Neuronal stem cell (in vitro differentiated cells): Measurements from ENCODE around the gene SLC6A3.

Experiments
- DNase-seq: peaks from one replicate; pipeline ENCODE4 v3.0.0-alpha.2; 2013; ENCODE audit warnings: low spot score
- H2AFZ ChIP-seq: one replicate; pipeline ENCODE4 v1.6.1; 2013; ENCODE audit warnings: mild to moderate bottlenecking, low read length, inconsistent platforms
- H2AK5ac ChIP-seq: 2 replicates; pipeline ENCODE4 v1.6.1; 2013; ENCODE audit warnings: low read depth, mild to moderate bottlenecking, inconsistent platforms, low read length, moderate library complexity, mixed read lengths
- H2BK120ac ChIP-seq: 2 replicates; pipeline ENCODE4 v1.6.1; 2013; ENCODE audit warnings: low read depth, mild to moderate bottlenecking, inconsistent platforms, low read length, moderate library complexity, mixed read lengths
- H2BK12ac ChIP-seq: one replicate; pipeline ENCODE4 v1.6.1; 2013; ENCODE audit warnings: low read length, inconsistent platforms
- H2BK15ac ChIP-seq: 2 replicates; pipeline ENCODE4 v1.6.1; 2013; ENCODE audit warnings: mild to moderate bottlenecking, low read length, inconsistent platforms, mixed read lengths
- H2BK5ac ChIP-seq: one replicate; pipeline ENCODE4 v1.6.1; 2013; ENCODE audit warnings: inconsistent platforms, mild to moderate bottlenecking, low read length, moderate library complexity
- H3K14ac ChIP-seq: one replicate; pipeline ENCODE4 v1.6.1; 2013; ENCODE audit warnings: low read length, inconsistent platforms
- H3K18ac ChIP-seq: 2 replicates; pipeline ENCODE4 v1.6.1; 2013; ENCODE audit warnings: low read length, inconsistent platforms
- H3K23ac ChIP-seq: 2 replicates; pipeline ENCODE4 v1.6.1; 2013; ENCODE audit warnings: low read depth, mild to moderate bottlenecking, mixed read lengths, low read length, inconsistent platforms; ENCODE audit not compliant: poor library complexity
- H3K27ac ChIP-seq: replicated peaks from 3 replicates; pipeline ENCODE4 v1.5.1; 2013; ENCODE audit warnings: low read length, inconsistent platforms
- H3K27me3 ChIP-seq, 3 experiments: 2 replicates each; pipeline ENCODE4 v1.6.1; 2013; ENCODE audit warnings: low read length in 3 of 3, mild to moderate bottlenecking in 2 of 3, inconsistent platforms in 1 of 3, low read depth in 1 of 3, mixed read lengths in 1 of 3, moderate library complexity in 1 of 3; ENCODE audit not compliant: control insufficient read depth in 3 of 3, insufficient read depth in 3 of 3
- H3K36me3 ChIP-seq, 2 donors: replicated peaks in 1 of 2; 2 replicates each; pipeline ENCODE4 v1.6.1; 2013; ENCODE audit warnings: low read length in 2 of 2; ENCODE audit not compliant: control insufficient read depth in 2 of 2, insufficient read depth in 2 of 2
- H3K4ac ChIP-seq: 2 replicates; pipeline ENCODE4 v1.6.1; 2013; ENCODE audit warnings: inconsistent platforms, mild to moderate bottlenecking, low read length, moderate library complexity
- H3K4me1 ChIP-seq, 2 donors: 1 replicate in 1 of 2; 2 replicates in 1 of 2; pipeline ENCODE4 v1.6.1; 2013; ENCODE audit warnings: low read length in 2 of 2, low read depth in 1 of 2; ENCODE audit not compliant: control insufficient read depth in 2 of 2, insufficient read depth in 1 of 2
- H3K4me2 ChIP-seq: one replicate; pipeline ENCODE4 v1.6.1; 2013; ENCODE audit warnings: mild to moderate bottlenecking, low read length, inconsistent platforms; ENCODE audit not compliant: insufficient read depth, poor library complexity, severe bottlenecking
- H3K4me3 ChIP-seq, 2 donors: 2 replicates each; pipeline ENCODE4 v1.5.1; 2013; ENCODE audit warnings: low read length in 2 of 2, mild to moderate bottlenecking in 2 of 2, inconsistent platforms in 1 of 2, moderate library complexity in 1 of 2
- H3K79me1 ChIP-seq: one replicate; pipeline ENCODE4 v1.6.1; 2013; ENCODE audit warnings: low read depth, mild to moderate bottlenecking, inconsistent platforms, low read length, moderate library complexity
- H3K9ac ChIP-seq: one replicate; pipeline ENCODE4 v1.6.1; 2013; ENCODE audit warnings: mild to moderate bottlenecking, low read depth, low read length, inconsistent platforms; ENCODE audit not compliant: poor library complexity
- H3K9me3 ChIP-seq, 2 donors: replicated peaks in 1 of 2; 2 replicates each; pipeline versions ENCODE3 to v1.6.1; 2013; ENCODE audit warnings: low read length in 2 of 2, mild to moderate bottlenecking in 2 of 2, inconsistent platforms in 1 of 2, low read depth in 1 of 2, mixed read lengths in 1 of 2, moderate library complexity in 1 of 2; ENCODE audit not compliant: control insufficient read depth in 2 of 2, insufficient read depth in 1 of 2
- H4K8ac ChIP-seq: one replicate; pipeline ENCODE4 v1.6.1; 2013; ENCODE audit warnings: low read depth, mild to moderate bottlenecking, inconsistent platforms, low read length, moderate library complexity
- H4K91ac ChIP-seq: one replicate; pipeline ENCODE4 v1.6.1; 2013; ENCODE audit warnings: low read length, low read depth, mild to moderate bottlenecking, inconsistent platforms; ENCODE audit not compliant: poor library complexity
- WGBS, 2 donors: extraction: QIAGEN DNeasy Blood & Tissue Kit; methylation state at CpG; one replicate each; pipeline ENCODE4 v1.1.7; 2013; ENCODE audit warnings: missing lambda C conversion rate in 2 of 2, mixed read lengths in 1 of 2; ENCODE audit not compliant: insufficient read length in 2 of 2, insufficient replicate concordance in 1 of 2; ENCODE audit errors: extremely low coverage in 2 of 2; 5-methylcytosine and 5-hydroxymethylcytosine counted together

Gene SLC6A3

GRCh38 chr5:1383344-1383743 lies 61.9 kb downstream of the SLC6A3 start:
- DNase-seq: no peak
- H3K27ac ChIP-seq: no peak overlapping the region
- peaks cover 0 to 4% of the 10 kb centered on the region in 2 donors for H3K36me3 ChIP-seq
- H4K8ac ChIP-seq: no peak overlapping the region
- peak overlapping the region; percentile 54 for H3K9ac ChIP-seq
- peaks cover 11 to 13% of the 10 kb centered on the region in 2 donors for H3K9me3 ChIP-seq
- no peak overlapping the region for H3K4ac ChIP-seq
- H2AK5ac ChIP-seq: peak overlapping the region; percentile 95
- H4K91ac ChIP-seq: no peak overlapping the region
- peaks cover 10% of the 10 kb centered on the region in 2 donors for H3K4me1 ChIP-seq
- no peak overlapping the region for H2AFZ ChIP-seq
- peaks cover 3% of the 10 kb centered on the region for H3K79me1 ChIP-seq
- H2BK5ac ChIP-seq: no peak overlapping the region
- H3K4me2 ChIP-seq: no peak overlapping the region
- WGBS, 2 donors: no CpG with 5 or more reads among the region's 17 CpGs
- peaks cover 11 to 72% (median 61%) of the 10 kb centered on the region in 3 experiments for H3K27me3 ChIP-seq
- H3K18ac ChIP-seq: peak overlapping the region; percentile 13
- no peak overlapping the region for H3K23ac ChIP-seq
- no peak overlapping the region for H3K14ac ChIP-seq
- H2BK15ac ChIP-seq: no peak overlapping the region
- H3K4me3 ChIP-seq: no peak overlapping the region
- no peak overlapping the region for H2BK120ac ChIP-seq
- peak overlapping the region; percentile 30 for H2BK12ac ChIP-seq

- Histone ChIP-seq H3K36me3 (peaks cover 0 to 2% of the 10 kb centered on the region in 2 donors), H3K4me3 (no peak overlapping the region), H2BK120ac (no peak overlapping the region), H3K23ac (no peak overlapping the region), H3K79me1 (peaks cover 3% of the 10 kb centered on the region), H3K14ac (no peak overlapping the region), H2BK5ac (no peak overlapping the region), H3K18ac (no peak overlapping the region), H3K27ac (no peak overlapping the region), H2AK5ac (no peak overlapping the region), H3K4me1 (peaks cover 10% of the 10 kb centered on the region in 2 donors), H4K8ac (no peak overlapping the region), H2AFZ (no peak overlapping the region), H3K4ac (no peak overlapping the region), H3K9me3 (peaks cover 11 to 13% of the 10 kb centered on the region in 2 donors), H3K9ac (no peak overlapping the region), H3K27me3 (peaks cover 7 to 62% (median 50%) of the 10 kb centered on the region in 3 experiments), H2BK12ac (no peak overlapping the region), H4K91ac (no peak overlapping the region), H2BK15ac (no peak overlapping the region), H3K4me2 (no peak overlapping the region)
- WGBS, 2 donors: no CpG with 5 or more reads among the region's 18 CpGs
- no peak for DNase-seq
These were observed 63.0 kb downstream of the SLC6A3 start for GRCh38 chr5:1382248-1382700.

- peak overlapping the region; percentile 63 for H3K9ac ChIP-seq
- H3K27ac ChIP-seq: no peak overlapping the region
- peaks cover 0 to 2% of the 10 kb centered on the region in 2 donors for H3K36me3 ChIP-seq
- no peak overlapping the region for H4K91ac ChIP-seq
- peak overlapping the region; percentile 63 for H2BK12ac ChIP-seq
- no peak overlapping the region for H2BK15ac ChIP-seq
- H3K9me3 ChIP-seq: peaks cover 11 to 13% of the 10 kb centered on the region in 2 donors
- H3K14ac ChIP-seq: peak overlapping the region; percentile 90
- peaks cover under 1 to 60% (median 44%) of the 10 kb centered on the region in 3 experiments for H3K27me3 ChIP-seq
- peak overlapping the region; percentile 25 for H2AK5ac ChIP-seq
- peak overlapping the region; percentile 96 for H3K23ac ChIP-seq
- H3K4me1 ChIP-seq: peaks cover 9% of the 10 kb centered on the region in 2 donors
- H4K8ac ChIP-seq: no peak overlapping the region
- peak overlapping the region in 1 of 2 donors; percentile 74 for H3K4me3 ChIP-seq
- H2BK5ac ChIP-seq: no peak overlapping the region
- DNase-seq: no peak
- no peak overlapping the region for H3K4me2 ChIP-seq
- no CpG with 5 or more reads among the region's 25 CpGs for WGBS, 2 donors
- H3K79me1 ChIP-seq: peaks cover 3% of the 10 kb centered on the region
- no peak overlapping the region for H2AFZ ChIP-seq
- H3K4ac ChIP-seq: no peak overlapping the region
- no peak overlapping the region for H2BK120ac ChIP-seq
- peak overlapping the region; percentile 60 for H3K18ac ChIP-seq
These were observed 63.6 kb downstream of the SLC6A3 start for GRCh38 chr5:1381370-1382247.

DNA sequence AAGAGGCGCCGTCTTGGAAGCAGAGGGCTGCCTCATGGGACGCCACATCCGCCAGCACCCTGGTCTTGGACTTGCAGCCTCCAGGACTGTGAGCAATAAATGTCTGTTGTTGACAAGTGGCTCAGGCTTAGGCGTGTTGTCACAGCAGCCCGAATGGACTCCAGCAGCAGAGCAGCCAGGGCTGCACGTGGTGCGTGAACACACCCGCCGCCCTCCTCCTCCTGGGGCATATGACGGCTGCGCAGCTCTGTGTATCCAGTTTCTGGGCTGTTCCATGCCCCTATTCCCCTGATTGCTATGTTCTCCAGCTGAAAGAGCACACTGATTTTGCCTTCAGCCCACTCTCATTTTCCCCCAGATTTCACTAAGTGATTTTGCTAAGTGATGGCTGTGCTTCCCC lies 64.3 kb downstream of the SLC6A3 start:
- no peak for DNase-seq
- peak overlapping the region; percentile 96 for H3K23ac ChIP-seq
- H3K27ac ChIP-seq: no peak overlapping the region
- H3K4me2 ChIP-seq: no peak overlapping the region
- peaks cover 0 to 53% (median 37%) of the 10 kb centered on the region in 3 experiments for H3K27me3 ChIP-seq
- H4K91ac ChIP-seq: no peak overlapping the region
- H3K4me3 ChIP-seq: no peak overlapping the region
- H2AFZ ChIP-seq: no peak overlapping the region
- peak overlapping the region; percentile 65 for H3K18ac ChIP-seq
- no peak overlapping the region for H4K8ac ChIP-seq
- H2BK15ac ChIP-seq: no peak overlapping the region
- peaks cover 3% of the 10 kb centered on the region for H3K79me1 ChIP-seq
- H3K4me1 ChIP-seq: peaks cover 6 to 7% of the 10 kb centered on the region in 2 donors
- peak overlapping the region; percentile 95 for H3K14ac ChIP-seq
- no peak overlapping the region for H3K4ac ChIP-seq
- H2BK12ac ChIP-seq: peak overlapping the region; percentile 42
- H3K9me3 ChIP-seq: peaks cover 11 to 13% of the 10 kb centered on the region in 2 donors
- no peak overlapping the region for H2BK5ac ChIP-seq
- H3K9ac ChIP-seq: no peak overlapping the region
- no CpG with 5 or more reads among the region's 12 CpGs for WGBS, 2 donors
- H2BK120ac ChIP-seq: no peak overlapping the region
- peaks cover 0 to 2% of the 10 kb centered on the region in 2 donors for H3K36me3 ChIP-seq
- H2AK5ac ChIP-seq: peak overlapping the region; percentile 26
